CD4-positive, alpha-beta T cell treated with Interleukin-4 for 1 hour (primary cell): ENCODE results near the gene CCDC85A.

Source experiments
- DNase-seq, 2 donors: peaks; one replicate each; pipeline ENCODE4 v3.0.0-alpha.2; 2020 to 2022

The CCDC85A gene

GRCh38 chr2:56314371-56314770 is 130.6 kb downstream of the CCDC85A start:
- DNase-seq = no peak

DNA sequence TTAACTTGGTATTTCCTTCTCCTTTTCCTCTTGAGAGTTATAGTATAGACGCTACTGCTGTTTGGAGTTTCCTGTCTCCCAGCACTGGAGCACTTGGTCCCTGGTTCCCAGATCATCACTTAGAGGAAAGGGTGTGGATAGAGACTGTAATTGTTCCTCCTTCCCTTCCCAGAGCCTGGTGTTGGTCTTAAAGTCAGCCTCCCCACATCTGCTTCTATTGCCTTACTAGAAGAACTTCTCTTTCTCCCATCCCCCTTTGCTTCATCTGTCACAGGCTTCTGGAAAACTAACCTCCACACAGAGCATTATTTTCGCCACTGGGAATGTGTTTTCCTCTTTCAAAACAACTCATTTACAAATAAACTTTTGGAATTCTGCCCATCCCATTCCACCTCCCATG is 131.0 kb downstream of the CCDC85A start:
- DNase-seq = no peak

- no peak for DNase-seq
These were observed 131.6 kb downstream of the CCDC85A start for GRCh38 chr2:56315376-56315775.

GRCh38 chr2:56316011-56316410 is 132.2 kb downstream of the CCDC85A start:
- no peak for DNase-seq

- no peak for DNase-seq
These were observed 134.4 kb downstream of the CCDC85A start for GRCh38 chr2:56318147-56318546.

- no peak for DNase-seq
These were observed 142.0 kb downstream of the CCDC85A start for GRCh38 chr2:56325661-56326345.

- DNase-seq = no peak
These were observed 142.6 kb downstream of the CCDC85A start for GRCh38 chr2:56326346-56326741.

- no peak for DNase-seq
These were observed 148.0 kb downstream of the CCDC85A start for GRCh38 chr2:56331810-56332209.

DNA sequence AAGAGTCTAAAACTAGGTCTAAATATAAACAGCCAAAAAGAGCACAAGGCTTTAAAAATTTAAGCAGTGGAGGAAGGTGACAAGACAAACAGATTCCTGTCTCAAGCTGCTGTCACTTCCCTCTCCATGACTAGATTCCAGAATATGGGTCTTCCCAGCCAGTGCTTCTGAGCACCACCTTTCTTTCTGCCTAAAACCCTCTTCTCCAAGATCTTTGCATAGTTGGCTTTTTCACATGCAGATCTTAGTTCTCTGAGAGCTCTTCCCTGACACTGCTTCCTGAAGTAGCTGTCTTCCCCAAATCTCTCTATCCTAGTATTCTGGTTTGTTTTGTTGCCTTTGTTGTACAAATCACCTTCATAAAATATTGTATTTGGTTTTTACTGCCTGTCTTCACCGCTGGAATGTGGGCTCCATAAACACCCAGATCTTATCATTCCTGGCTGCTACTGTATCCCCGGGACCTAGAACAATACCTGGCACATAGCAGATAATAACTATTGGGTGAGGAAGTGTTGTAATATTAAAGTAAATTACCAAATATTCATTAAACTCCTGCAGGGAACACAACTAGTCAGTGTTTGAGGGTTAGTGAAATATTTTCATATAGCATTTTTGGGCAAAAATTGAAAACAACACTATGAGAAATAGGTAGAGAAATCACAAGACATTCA is 150.2 kb downstream of the CCDC85A start:
- DNase-seq = no peak

DNA sequence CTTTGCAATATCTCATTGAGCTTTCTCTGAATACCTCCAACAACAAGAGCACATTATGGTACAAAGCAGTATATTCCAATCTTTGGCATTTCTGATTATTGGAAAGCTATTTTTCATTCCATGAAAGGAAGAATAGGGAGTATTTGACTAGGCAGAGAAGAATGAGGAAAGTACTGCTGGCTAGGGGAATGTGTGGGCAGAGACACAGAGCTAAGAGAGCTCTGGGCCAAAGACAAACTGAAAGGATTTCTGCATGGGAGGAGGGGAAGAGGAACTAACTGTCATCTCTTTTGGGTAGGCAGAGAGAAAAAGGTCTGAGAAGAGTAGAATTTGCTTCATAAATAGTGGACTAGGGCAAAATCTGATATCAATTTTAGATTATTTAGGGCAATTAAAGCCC is 150.8 kb downstream of the CCDC85A start:
- DNase-seq = no peak

DNA sequence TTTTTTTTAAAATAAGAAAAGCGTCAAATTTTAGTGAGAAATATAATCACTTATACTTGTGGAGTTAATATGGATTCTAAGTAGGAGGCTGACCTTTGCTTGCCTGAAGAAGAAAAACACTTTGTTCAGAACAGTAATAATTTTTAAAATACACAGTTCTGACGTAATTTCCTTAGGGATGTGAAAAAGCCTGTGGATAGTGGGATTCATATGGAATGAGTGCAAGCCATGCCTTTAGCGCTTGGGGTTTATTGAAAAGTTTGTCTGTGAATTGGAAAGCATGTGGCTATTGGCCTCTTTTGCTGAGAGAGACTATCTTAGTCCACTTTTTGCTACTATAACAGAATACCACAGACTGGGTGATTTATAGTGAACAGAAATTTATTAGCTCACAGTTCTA is 151.3 kb downstream of the CCDC85A start:
- no peak for DNase-seq

DNA sequence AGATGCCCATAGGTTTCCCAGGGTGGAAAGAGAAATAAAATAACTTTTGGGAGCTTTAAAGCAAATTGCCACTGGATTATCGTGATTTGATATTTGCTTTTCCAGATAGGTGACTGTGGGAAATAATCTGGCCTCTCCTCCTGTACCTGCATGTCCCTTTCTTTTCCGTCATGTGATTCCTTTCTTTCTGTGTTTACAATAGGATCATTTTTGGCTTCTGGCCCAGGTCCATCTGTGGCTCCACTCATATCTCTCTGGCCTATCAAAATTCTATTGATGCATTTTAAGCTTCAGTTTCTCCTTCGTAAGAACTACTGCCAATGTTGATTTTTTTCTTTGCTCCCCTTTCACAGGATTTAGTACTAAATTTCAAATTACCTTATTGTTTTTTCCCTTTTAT is 153.6 kb downstream of the CCDC85A start:
- no peak for DNase-seq

GRCh38 chr2:56338232-56338631 is 154.4 kb downstream of the CCDC85A start:
- DNase-seq = no peak

GRCh38 chr2:56344771-56345170 is 161.0 kb downstream of the CCDC85A start:
- DNase-seq = no peak

GRCh38 chr2:56347881-56348280 is 164.1 kb downstream of the CCDC85A start:
- DNase-seq = no peak

DNA sequence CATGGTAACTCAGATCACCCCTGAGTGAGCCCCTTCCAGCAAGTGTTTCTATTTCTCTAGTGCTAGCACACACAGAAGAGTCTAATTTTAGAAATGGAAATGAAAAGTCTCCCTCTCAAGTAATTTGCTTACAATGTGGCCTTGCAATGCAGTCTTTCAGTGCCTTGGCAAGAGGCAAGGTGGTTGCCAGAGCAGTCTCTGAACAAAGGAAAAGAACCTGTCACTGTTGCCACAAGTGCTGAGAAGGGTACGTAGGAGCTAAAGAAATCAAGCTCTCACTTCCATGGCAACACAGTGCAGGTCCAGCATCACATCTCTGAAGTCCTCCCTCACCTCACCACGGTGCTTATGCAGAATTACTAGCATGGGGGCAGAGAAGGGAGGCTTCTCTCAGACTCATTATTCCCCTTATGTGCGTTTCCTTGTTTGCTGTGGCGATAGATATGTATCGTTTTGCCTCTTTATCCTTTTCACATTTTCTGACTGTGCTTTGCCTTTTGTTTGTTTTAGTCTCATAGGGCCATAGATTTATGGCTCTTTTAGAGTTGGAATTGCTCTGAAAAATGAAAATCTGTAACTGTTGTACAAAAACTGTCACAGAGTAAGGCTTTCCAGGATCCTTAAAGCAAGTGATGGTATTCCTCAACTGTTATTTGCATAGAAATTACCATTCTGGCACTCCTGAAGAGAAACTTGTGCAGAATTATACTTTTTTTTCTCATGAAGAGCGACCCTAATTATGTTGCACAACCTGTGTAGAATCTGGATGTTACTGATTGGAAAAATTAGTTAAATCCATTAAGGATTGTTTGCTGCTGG is 164.8 kb downstream of the CCDC85A start:
- DNase-seq = no peak

DNA sequence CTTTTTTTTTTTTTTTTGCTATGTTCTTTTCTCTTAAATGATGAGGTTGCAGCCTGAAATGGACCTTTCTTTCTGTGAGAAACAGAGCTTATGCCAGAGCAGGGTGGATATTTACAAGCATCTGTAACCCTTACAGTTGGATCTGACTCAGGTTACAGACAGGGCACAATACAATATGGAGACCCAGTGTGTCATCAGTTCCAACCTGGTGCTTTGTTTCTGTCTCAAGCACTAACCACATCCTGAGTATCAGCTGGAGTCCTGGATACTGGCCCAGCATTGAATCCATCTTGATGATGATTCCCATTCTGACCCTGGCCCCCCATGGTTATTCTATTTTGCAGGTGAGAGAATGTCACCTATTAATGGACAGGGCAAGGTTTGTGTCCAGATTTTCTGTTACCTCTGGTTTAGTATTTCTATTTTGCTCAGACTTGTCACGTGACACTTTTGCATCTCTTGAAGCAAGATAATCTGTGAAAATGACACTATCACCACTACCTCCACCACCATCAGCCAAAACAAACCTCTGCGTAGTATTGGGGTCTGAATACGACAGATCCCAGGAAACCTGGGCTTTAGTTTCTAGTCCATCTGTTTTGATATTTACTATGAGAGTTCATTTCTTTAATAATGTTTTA is 174.0 kb downstream of the CCDC85A start:
- no peak for DNase-seq

DNA sequence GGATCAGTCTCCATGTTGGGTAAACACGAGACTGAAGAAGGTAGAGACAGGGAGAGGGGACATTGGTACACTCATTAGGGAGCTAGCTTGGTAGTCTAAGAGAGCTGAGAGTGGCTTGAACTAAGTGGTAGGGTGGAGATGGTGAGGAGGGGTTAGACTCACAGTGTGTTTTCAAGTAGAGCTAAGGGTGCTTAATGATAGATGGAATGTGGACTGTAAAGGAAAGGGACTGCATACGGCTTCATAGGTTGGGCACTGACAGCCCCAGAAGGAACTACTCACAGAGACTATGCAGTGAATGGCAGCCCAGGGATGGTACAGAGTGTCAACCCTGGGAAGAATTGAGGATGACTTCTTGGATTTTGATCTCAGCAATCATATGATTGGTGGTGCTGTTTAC is 178.1 kb downstream of the CCDC85A start:
- no peak for DNase-seq

GRCh38 chr2:56364902-56365301 is 181.1 kb downstream of the CCDC85A start:
- DNase-seq = no peak

- DNase-seq = no peak
These were observed 185.5 kb downstream of the CCDC85A start for GRCh38 chr2:56369316-56369715.

DNA sequence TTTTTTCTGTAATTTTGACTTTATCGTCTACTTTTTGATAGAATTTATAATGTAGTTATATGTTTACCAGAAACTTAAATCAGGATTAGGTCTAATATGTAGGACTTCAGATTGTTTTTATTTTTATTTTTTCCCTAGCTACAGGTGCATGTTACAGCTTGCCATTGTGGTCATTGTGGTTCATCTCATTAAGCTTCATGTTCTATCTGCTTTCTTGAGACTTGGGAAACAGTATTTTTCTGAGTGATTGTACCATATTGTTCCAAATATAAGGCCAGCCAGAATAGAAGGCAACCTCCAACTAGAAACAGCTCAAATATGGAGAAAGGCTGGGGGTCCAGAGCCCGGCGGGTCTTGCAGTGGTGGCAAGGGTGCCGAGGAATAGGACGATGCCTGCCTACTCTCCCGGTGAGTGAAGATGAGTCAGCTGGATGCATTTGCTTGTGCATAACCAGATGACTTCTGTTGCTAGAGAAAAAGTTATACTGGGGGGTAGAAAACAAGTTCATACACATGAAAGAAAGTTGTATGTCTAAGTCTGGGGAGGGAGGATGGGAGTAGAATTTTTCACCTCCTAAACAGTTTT is 188.4 kb downstream of the CCDC85A start:
- no peak for DNase-seq

DNA sequence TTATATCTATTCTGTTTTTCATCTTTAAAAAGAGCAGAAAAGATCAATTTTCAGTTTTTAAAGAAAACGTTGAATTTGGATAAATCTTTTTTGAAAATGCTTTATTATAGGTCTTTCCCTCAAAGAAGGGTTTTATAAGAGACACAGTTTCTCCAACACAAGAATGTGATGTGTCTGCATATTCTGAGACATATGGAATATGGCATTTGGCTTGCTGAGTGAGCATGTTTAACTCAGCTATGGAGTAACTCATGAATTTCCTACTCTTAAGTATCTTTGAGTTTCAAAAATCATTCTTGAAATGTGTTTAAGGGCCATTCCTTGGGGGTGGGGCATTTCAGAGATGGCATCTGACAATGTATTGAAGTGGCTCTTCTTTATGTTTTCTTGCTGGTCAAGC is 191.5 kb downstream of the CCDC85A start:
- DNase-seq = no peak
